K562 (cell line): Measurements from ENCODE around the gene COBLL1. TPM values are rescaled to one million over a fixed set of nuclear protein-coding genes. Genes with fewer than 3 reads are reported as not detected.
"Not testable (repeated sequence)": the region's sequence is repeated elsewhere in the genome, so short reads cannot be mapped to it uniquely, and the experiment has no call there.

Experiments used
- ATAC-seq: fragments of 200-7000 bp; cut with Tn5 transposase; 3 replicates; pipeline ENCODE4 v1.9.1; 2020; ENCODE audit warnings: moderate library complexity
- BruUV-seq: library from RNA; stranded (reverse); fragments of 400-500 nt; replicated peaks from 2 replicates; lab custom pipeline; 2021; lab: Mats Ljungman, UMichigan
- CTCF ChIA-PET: fragments of 300-600 bp; formaldehyde crosslinking; extraction: SDS; loops from one replicate; lab custom pipeline; 2021; ENCODE audit warnings: low intra/inter-chr PET ratio; lab: Yijun Ruan, JAX
- POLR2A ChIA-PET: fragments of 300-600, 350-650 bp; sonication (Branson Sonifier 250); formaldehyde crosslinking; extraction: SDS; loops from one replicate; lab custom pipeline; 2021; ENCODE audit warnings: antibody characterized with exemption, inconsistent platforms; lab: Yijun Ruan, JAX
- DNase-seq, 4 experiments: peaks; one replicate each; pipeline versions ENCODE4 v3.0.0 to v3.0.0-alpha.2; 2011 to 2018; ENCODE audit warnings: low spot score in 3 of 4, mixed read lengths in 3 of 4; ENCODE audit errors: extremely low read depth in 1 of 4
- FAIRE-seq: peaks from 2 replicates; lab custom pipeline; 2011; peaks lifted over from hg19 to GRCh38; lab: Jason Lieb, UNC
- H2AFZ ChIP-seq: 2 replicates; pipeline ENCODE4 v1.6.0; 2011; ENCODE audit warnings: low read depth, low read length, control low read depth, inconsistent platforms
- H3K27ac ChIP-seq: fragments of 200-600 bp; 3 replicates; pipeline ENCODE4 v1.8.0; 2011; ENCODE audit warnings: low read depth, mild to moderate bottlenecking, control low read depth, inconsistent platforms, low read length, moderate library complexity, mixed read lengths; ENCODE audit errors: extremely low read depth
- H3K27me3 ChIP-seq, 2 experiments: fragments of 300-600 bp in 1 of 2; 2 replicates in 1 of 2; 3 replicates in 1 of 2; pipeline versions ENCODE4 v1.6.0 to v1.8.0; 2011; ENCODE audit warnings: inconsistent platforms in 2 of 2, low read length in 2 of 2, mild to moderate bottlenecking in 1 of 2, mixed read lengths in 1 of 2, moderate library complexity in 1 of 2; ENCODE audit not compliant: control insufficient read depth in 2 of 2, insufficient read depth in 2 of 2
- H3K36me3 ChIP-seq: fragments of 300-600 bp; 3 replicates; pipeline ENCODE4 v1.8.0; 2011; ENCODE audit warnings: mild to moderate bottlenecking, low read length, inconsistent platforms; ENCODE audit not compliant: control insufficient read depth, insufficient read depth
- H3K4me1 ChIP-seq, 2 experiments: fragments of 200-600 bp in 1 of 2; replicated peaks in 1 of 2; 2 replicates in 1 of 2; 3 replicates in 1 of 2; pipeline versions ENCODE4 v1.5.1 to v1.8.0; 2011; ENCODE audit warnings: inconsistent platforms in 2 of 2, low read length in 2 of 2, mild to moderate bottlenecking in 1 of 2, mixed read lengths in 1 of 2, moderate library complexity in 1 of 2; ENCODE audit not compliant: control insufficient read depth in 2 of 2, insufficient read depth in 2 of 2
- H3K4me2 ChIP-seq: 2 replicates; pipeline ENCODE4 v1.6.1; 2011; ENCODE audit warnings: low read length, control low read depth, inconsistent platforms, mixed read lengths; ENCODE audit not compliant: insufficient read depth
- H3K4me3 ChIP-seq: fragments of 200-600 bp; sonication (generic), shearing (Covaris generic); 2 replicates; pipeline ENCODE4 v1.5.1; 2016; ENCODE audit warnings: control low read depth, inconsistent platforms
- H3K79me2 ChIP-seq: fragments of 200-600 bp; 3 replicates; pipeline ENCODE4 v1.8.0; 2011; ENCODE audit warnings: low read length, inconsistent platforms; ENCODE audit not compliant: control insufficient read depth, insufficient read depth
- H3K9ac ChIP-seq, 2 experiments: 2 replicates each; pipeline versions ENCODE4 v1.6.0 to v1.6.1; 2011; ENCODE audit warnings: low read depth in 2 of 2, low read length in 2 of 2, control low read depth in 1 of 2, inconsistent platforms in 1 of 2, mild to moderate bottlenecking in 1 of 2, mixed read lengths in 1 of 2; ENCODE audit not compliant: insufficient read depth in 1 of 2
- H3K9me1 ChIP-seq: one replicate; pipeline ENCODE4 v1.6.0; 2011; ENCODE audit warnings: inconsistent platforms, mild to moderate bottlenecking, low read length, moderate library complexity; ENCODE audit not compliant: control insufficient read depth, insufficient read depth
- H3K9me3 ChIP-seq: replicated peaks from 2 replicates; pipeline ENCODE4 v1.5.1; 2011; ENCODE audit warnings: low read depth, low read length, inconsistent platforms; ENCODE audit not compliant: control insufficient read depth, insufficient read depth
- H4K20me1 ChIP-seq: replicated peaks from 2 replicates; pipeline ENCODE4 v1.6.1; 2011; ENCODE audit warnings: low read length, inconsistent platforms, mixed read lengths; ENCODE audit not compliant: control insufficient read depth, insufficient read depth
- GATAD2B ChIP-seq: fragments of 450-650 bp; IDR thresholded peaks from 2 replicates; pipeline ENCODE4 v1.6.1; 2017; ENCODE audit warnings: mild to moderate bottlenecking, borderline replicate concordance
- LEF1 ChIP-seq: fragments of 450-650 bp; IDR thresholded peaks from 2 replicates; pipeline ENCODE4 v1.6.1; 2016; ENCODE audit warnings: mild to moderate bottlenecking
- MCM3 ChIP-seq: fragments of 450-650 bp; IDR thresholded peaks from 2 replicates; pipeline ENCODE4 v1.6.1; 2016
- NELFE ChIP-seq: IDR thresholded peaks from 2 replicates; pipeline ENCODE4 v1.6.1; 2011; ENCODE audit warnings: mild to moderate bottlenecking; ENCODE audit not compliant: insufficient read depth, insufficient read length
- SMARCE1 ChIP-seq: fragments of 450-650 bp; IDR thresholded peaks from 2 replicates; pipeline ENCODE4 v1.7.1; 2016; ENCODE audit warnings: mild to moderate bottlenecking
- STAT5A ChIP-seq: IDR thresholded peaks from 2 replicates; pipeline ENCODE4 v1.6.1; 2012; ENCODE audit warnings: low read length, inconsistent platforms, borderline replicate concordance
- TFE3 ChIP-seq: fragments of 450-650 bp; formaldehyde crosslinking; IDR thresholded peaks from 2 replicates; pipeline ENCODE4 v1.4.0; 2020; ENCODE audit warnings: mild to moderate bottlenecking, mixed read lengths
- ZNF311 ChIP-seq: fragments of 250-450 bp; sonication (Bioruptor Pico); IDR thresholded peaks from 2 replicates; pipeline ENCODE4 v1.4.0; 2020; ENCODE audit warnings: mild to moderate bottlenecking, moderate library complexity
- ZNF316 ChIP-seq: fragments of 450-650 bp; IDR thresholded peaks from 2 replicates; pipeline ENCODE4 v1.6.1; 2016
- WGBS: fragments of 100-300 bp; shearing (Covaris generic); methylation state at CpG from one replicate; pipeline ENCODE4 v1.1.6; 2016; ENCODE audit warnings: low coverage, mixed read lengths; ENCODE audit not compliant: insufficient coverage; ENCODE audit errors: missing lambda C conversion rate; 5-methylcytosine and 5-hydroxymethylcytosine counted together
- in situ Hi-C: fragments of 300-500 bp; cut with MboI; formaldehyde crosslinking; loops from 4 replicates; pipeline ENCODE4 v1.15.0; 2018; ENCODE audit warnings: inconsistent platforms, mixed read lengths
- intact Hi-C: fragments of 100-400 bp; cut with micrococcal nuclease; formaldehyde crosslinking; loops from 2 replicates; pipeline ENCODE4 v1.14.2; 2022
- polyA plus RNA-seq, 8 experiments: library from polyadenylated mRNA; depleted of rRNA in 4 of 8; stranded (reverse) in 5 of 8; unstranded in 3 of 8; fragments of >200 nt; fragmentation: Nextera tagmentation in 2 of 8; fragmentation: Illumina TruSeq in 1 of 8; extraction: Ambion mirVana in 2 of 8; extraction: Trizol in 1 of 8; gene quantifications; 2 replicates each; pipeline versions ENCODE4 v1.2.1 to v1.2.3, GENCODE V29; 2011 to 2014; ENCODE audit warnings: inconsistent platforms in 1 of 8, missing spikeins in 1 of 8
- total RNA-seq, 7 experiments: library from RNA; depleted of rRNA in 6 of 7; stranded (reverse); fragments of >200 nt in 6 of 7; fragmentation: Illumina TruSeq in 2 of 7; extraction: Trizol in 2 of 7; gene quantifications; 2 replicates each; pipeline versions ENCODE4 v1.2.1 to v1.2.3, GENCODE V29; 2011 to 2021; ENCODE audit warnings: low replicate concordance in 1 of 7
- TF ChIP-seq, protein P1 (sequence below): fragments of 250-450 bp; sonication (Bioruptor Pico); IDR thresholded peaks from 2 replicates; pipeline ENCODE4 v1.5.0; 2020; ENCODE audit warnings: mild to moderate bottlenecking, borderline replicate concordance
- TF ChIP-seq, protein P2 (sequence below): fragments of 250-450 bp; sonication (Bioruptor Pico); IDR thresholded peaks from 2 replicates; pipeline ENCODE4 v1.6.1; 2021; ENCODE audit warnings: mild to moderate bottlenecking

The COBLL1 gene
- total and polyA plus RNA-seq, 9 of the 15 experiments (the other 6 are each of a cell fraction or from before 2014, with no cell fraction given) = 0.07 to 1.6 (median 0.71) TPM

DNA sequence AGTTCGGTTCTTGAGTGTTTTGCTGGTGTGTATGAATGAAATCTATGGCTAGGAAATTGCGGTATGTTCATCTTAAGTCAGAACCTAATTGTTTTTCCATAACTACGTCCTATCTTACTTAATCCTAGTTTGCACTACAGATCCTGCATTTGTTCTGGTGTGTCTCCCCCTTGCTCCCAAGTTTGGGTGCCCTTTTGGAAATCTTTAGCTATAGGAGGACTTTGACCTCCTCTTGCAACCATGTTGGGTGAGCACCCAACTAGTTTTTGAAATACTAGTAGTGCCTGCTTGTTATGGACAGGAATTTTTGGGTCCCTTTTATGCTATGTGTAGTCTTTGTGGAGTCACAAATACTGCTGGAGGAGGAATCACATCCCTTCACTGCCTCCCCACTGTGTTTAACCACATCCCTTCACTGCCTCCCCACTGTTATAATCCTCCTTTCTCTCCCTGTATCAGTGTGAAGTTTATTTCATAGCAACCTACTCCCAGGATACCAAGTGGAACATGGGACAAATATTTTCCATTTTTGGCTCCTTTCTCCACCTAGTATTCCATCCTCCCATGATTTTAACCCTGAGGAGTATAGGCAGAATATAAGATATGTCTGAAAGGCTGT, 26.3 kb upstream of the COBLL1 start (continued):
- TF ChIP-seq, protein P1, sequence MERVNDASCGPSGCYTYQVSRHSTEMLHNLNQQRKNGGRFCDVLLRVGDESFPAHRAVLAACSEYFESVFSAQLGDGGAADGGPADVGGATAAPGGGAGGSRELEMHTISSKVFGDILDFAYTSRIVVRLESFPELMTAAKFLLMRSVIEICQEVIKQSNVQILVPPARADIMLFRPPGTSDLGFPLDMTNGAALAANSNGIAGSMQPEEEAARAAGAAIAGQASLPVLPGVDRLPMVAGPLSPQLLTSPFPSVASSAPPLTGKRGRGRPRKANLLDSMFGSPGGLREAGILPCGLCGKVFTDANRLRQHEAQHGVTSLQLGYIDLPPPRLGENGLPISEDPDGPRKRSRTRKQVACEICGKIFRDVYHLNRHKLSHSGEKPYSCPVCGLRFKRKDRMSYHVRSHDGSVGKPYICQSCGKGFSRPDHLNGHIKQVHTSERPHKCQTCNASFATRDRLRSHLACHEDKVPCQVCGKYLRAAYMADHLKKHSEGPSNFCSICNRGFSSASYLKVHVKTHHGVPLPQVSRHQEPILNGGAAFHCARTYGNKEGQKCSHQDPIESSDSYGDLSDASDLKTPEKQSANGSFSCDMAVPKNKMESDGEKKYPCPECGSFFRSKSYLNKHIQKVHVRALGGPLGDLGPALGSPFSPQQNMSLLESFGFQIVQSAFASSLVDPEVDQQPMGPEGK = no peak
- no peak for TF ChIP-seq TFE3
- TF ChIP-seq SMARCE1 = no peak
- no peak for TF ChIP-seq LEF1
- no peak for TF ChIP-seq ZNF311
- no peak for TF ChIP-seq ZNF316
- TF ChIP-seq, protein P2, sequence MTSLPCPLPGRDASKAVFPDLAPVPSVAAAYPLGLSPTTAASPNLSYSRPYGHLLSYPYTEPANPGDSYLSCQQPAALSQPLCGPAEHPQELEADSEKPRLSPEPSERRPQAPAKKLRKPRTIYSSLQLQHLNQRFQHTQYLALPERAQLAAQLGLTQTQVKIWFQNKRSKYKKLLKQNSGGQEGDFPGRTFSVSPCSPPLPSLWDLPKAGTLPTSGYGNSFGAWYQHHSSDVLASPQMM (CRISPR knock-in tag) = no peak
- no peak for TF ChIP-seq MCM3
- TF ChIP-seq NELFE = no peak
- no peak for TF ChIP-seq GATAD2B
- no peak for TF ChIP-seq STAT5A

- H3K4me1 ChIP-seq, H3K4me2 ChIP-seq, BruUV-seq, H3K27ac ChIP-seq, H4K20me1 ChIP-seq, DNase-seq, FAIRE-seq, H3K9me3 ChIP-seq, intact Hi-C loops, in situ Hi-C loops, ATAC-seq, H2AFZ ChIP-seq, H3K79me2 ChIP-seq, H3K36me3 ChIP-seq, H3K9me1 ChIP-seq, CTCF ChIA-PET, POLR2A ChIA-PET, H3K9ac ChIP-seq, H3K4me3 ChIP-seq, H3K27me3 ChIP-seq: not testable (repeated sequence)
- WGBS = 0% methylated on average over 1 of the region's 1 CpG
These were observed 24.8 kb upstream of the COBLL1 start for GRCh38 chr2:164866381-164866780.
